GM18517 (cell line): ENCODE results near the gene LIF.

Experiments
- ATAC-seq: cut with Tn5 transposase; IDR thresholded peaks from one replicate; pipeline ENCODE4 v1.9.1; 2021; ENCODE audit warnings: mild to moderate bottlenecking, moderate library complexity; ENCODE audit not compliant: unreplicated experiment

Gene LIF

GRCh38 chr22:30265131-30265720 lies 18.7 kb upstream of the LIF start:
- ATAC-seq, result no peak

DNA sequence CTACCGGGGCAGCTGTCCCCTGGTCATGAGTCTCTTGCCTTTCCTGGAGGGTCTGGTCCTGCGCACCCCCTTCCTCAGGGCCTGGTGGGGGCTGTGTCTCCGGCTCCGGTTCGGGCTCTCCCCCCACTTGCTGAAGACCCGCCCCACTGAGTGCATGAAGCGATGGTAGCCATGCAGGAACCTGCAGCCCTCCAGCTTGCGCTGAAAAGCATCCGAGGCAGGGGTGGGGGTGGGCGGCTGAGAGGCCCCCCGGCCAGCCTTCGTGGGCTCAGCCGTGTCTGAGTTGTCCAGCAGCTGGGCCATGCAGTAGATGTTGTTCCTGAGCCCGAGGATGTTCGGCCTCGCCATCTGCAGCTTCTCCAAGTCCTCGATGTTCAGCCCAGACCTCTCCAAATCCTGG lies 17.3 kb upstream of the LIF start:
- no peak for ATAC-seq

DNA sequence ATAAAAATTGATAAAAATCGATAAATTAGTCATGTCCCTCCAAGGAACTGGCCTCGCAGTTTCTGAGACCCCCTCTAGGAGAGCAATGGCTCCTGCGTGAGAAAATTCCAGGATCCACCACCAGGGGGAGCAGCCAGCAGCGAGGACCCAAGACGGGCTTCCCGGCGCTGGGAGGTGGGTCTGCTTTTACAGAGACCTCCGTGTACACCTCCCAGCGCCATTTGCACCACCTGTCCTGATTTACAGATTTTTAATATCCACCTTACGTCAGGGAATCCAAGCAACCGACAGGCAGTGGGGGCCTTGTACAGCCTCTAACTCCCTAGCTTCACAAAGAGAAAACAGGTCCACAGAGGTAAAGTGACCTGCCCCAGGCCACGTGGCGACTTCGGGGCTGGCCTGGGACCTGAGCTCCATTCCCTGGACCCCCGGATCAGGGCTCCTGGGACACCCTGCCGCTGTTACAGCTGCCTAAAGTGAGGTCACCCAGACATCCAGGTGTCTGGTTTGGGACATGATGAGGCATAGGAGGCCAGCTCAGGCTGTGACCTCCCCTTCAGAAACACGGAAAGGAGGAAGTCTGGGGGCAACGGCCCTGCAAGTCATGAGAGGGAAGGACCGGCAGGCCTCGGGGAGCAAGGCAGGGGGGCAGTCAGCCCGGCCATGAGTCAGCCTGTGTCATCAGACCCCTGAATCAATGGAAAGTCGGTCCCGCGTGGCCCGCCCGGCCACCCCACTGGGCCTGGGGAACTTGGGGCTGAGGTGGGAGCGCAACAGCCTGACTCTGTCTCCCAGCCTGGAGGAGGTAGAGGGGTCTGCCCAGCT lies 16.6 kb upstream of the LIF start:
- ATAC-seq, result no peak

DNA sequence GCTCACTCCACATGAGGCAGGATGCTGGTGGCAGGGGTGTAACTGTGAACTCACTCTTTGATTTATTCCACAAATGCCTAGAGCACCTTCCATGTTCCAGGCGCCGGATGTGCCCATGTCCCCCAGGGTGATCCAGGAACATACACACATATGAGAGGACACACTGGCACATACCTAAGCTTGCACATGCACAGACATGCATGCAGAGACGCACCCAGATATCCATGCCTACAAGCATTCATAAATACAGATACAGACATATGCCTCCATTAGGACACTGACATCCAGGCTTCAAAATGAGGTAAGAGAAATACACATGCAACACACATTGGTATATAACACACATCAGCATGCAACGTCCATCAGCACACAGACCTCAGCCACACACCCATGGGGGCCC lies 15.6 kb upstream of the LIF start:
- no peak for ATAC-seq

DNA sequence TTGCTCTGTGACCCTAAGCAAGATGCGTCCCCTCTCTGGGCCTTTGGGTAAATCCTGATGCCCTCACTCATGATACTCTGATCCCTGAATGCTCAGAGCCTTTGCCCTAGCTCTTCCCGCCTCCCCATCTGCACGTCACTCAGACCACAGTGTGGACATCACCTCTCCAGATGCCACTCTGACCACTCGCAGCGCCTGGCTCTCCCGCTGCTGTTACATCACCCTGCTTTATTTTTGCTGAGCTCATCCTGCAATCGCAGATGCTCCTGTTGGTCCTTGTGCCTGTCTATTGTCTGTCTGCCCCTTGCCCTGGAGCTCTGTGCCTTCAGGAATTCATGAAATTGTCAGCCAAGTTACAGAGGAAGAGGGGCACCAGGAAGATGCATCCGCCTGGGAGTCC lies 14.6 kb upstream of the LIF start:
- no peak for ATAC-seq

DNA sequence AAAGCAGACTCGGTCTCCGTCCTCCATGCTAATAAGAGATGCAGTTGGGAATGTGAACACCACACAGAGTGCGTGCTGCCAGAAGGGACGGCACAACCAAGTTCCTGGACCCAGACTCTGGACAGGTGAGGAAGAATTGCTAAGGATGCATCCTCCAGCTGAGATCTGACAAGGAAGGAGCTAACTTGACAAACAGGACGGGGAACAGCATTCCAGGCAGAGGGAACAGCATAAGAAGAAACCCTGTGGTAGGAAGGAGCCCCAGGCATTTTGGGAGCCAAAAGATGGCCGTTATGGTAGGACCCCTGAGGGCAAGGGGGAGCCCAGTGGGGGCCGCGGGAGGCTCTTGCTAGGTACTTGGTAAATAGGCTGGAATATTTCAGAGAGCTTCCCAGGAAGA lies 14.1 kb upstream of the LIF start:
- ATAC-seq, result no peak

DNA sequence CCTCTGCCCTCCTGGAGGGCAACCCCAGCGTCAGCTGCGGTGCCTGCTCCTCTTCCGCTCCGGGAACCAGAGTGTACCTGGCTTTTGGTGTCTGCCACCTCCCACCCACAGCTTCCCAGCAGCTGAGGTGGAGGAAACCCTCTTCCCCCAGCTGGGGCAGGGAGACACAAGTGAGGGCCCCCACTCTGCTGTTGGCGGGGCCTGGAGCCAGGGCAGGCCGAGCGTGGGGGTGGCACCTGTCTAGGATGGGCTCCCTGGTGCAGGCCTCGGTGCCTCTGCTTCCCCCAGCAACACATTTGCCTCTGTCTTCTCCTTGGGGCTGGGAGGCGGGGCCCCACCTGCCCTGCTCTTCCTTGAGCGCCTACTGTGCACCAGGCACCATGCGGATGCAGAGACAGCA lies 13.7 kb upstream of the LIF start:
- ATAC-seq, result no peak

- ATAC-seq, result no peak
These were observed 7.8 kb upstream of the LIF start for GRCh38 chr22:30254314-30254713.

GRCh38 chr22:30253205-30253852 lies 6.8 kb upstream of the LIF start:
- no peak for ATAC-seq

- ATAC-seq, result no peak
These were observed 6.0 kb upstream of the LIF start for GRCh38 chr22:30252411-30253204.

- no peak for ATAC-seq
These were observed 5.2 kb upstream of the LIF start for GRCh38 chr22:30251711-30252110.

DNA sequence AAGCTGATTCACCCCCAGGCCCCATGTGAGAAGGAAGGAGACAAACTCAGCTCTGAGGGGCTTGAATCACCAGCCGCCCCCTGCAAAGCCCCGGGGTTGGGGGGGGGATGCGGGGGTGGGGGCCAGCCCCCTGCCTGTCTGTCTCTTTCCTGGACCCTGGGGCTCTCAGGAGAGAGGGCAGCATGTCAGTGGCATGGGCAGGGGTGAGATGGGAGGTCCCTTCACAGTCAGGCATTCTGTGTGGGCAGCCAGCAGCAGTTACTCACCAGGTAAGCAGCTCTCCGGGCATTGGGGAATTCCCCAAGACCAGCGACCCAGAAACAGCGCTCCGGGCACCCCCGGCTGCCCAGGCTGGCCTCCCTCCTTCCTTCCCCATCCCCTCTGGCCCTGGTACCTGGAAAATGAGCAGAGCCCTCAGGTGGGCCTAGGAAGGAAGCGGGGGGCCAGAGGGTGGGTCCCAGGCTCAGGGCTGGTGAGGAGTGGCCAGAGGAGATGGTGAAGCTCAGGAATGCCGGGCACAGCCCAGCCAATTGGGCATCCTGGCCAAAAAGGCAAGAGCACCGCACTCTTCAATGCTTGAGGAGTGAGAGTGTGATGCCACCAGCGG lies 4.2 kb upstream of the LIF start:
- no peak for ATAC-seq

- no peak for ATAC-seq
These were observed 3.5 kb upstream of the LIF start for GRCh38 chr22:30250039-30250565.

DNA sequence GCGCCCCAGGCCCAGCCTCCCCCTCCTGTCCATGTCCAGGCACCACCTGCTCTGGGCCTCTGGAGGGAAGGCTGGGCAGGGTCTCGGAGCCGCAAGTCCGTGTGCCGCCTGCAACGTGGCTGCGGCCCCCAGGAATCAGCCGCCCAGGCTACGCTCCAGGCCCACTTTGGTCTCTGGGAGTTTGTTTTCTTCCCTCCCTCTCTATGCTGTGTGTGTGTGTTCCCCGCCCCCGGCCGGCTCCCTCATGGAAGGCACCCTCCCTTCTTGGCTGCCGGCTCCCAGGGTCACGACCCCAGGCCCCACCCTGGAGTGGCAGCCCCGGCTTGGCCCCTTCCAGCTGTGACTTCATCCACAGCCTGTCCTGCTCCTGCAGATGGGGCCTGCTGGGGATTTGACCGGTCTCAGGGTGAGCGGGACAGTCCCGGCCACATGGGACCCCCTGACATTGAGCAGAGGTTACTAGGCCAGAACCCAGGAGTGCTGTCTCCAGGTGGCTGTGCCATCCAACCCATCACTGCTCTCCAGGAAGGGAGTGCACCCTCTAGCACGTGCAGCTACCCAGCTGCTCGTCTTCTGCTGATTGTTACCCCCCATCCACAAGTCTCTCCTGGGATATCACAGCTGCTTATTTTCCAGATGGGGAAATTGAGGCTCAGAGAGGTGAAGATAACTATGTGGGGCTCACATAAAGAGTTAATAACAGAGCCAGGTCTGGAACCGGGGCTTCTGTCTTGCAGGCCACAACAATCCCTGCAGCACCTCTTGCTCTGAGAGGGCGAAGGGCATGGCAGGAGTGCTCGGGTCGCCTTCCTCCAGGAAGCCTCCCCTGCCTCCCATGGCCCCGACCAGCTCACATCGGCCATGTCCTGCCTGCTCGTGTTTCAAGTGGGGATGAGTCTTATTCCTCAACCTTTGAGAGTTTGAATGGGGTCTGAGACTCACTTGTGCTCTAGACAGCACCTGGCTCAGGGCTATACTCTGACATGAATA lies 2.8 kb upstream of the LIF start:
- ATAC-seq, result no peak

DNA sequence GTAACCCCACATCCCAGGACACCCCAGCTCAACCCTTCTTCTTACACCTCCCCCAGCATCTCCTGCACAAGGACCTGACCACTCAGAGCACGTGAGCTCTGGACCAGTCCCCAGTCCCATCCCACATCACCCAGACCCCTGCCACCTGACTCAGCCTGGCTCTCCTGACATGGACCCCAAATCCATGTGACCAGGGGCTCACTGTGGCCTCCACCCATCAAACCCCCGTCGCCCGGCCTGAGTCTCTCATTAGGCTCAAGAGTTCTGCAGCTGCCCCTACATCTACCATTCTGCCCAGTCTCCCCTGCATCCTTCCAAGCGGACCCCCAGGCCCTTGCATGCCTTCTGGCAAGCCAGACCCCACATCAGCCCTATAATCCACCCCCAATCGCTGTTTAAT lies 1.9 kb upstream of the LIF start:
- ATAC-seq, result no peak

- no peak for ATAC-seq
These were observed 1.4 kb upstream of the LIF start for GRCh38 chr22:30247974-30248373.

- no peak for ATAC-seq
These were observed 1.0 kb upstream of the LIF start for GRCh38 chr22:30247561-30247960.

DNA sequence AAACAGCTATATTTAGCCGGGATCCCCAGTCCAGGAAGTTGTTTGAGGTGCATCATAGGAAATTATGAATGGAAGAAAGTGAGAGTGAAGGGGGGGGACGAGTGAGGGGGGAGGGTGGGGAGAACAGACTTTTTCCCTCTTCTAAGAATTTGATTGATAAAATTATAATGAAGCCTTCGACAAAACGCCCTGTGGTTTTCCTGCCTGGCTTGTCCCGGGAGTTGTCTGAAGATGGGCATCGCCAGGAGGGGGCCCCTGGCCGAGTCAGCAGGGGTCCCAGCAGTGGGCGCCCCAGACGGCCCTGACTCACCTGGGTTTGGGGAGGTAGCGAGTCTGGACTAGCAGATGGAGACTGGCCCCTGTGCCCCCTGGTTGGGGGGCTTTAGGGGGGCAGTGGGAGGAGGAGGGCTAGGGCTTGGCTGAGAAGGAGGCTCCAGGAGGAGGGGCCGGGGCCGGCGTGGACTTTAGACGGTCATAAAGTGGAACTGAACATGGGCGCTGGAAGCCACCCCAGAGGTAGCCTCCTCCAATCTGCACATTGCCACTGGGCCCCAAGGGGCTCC lies 336 bp upstream of the LIF start:
- ATAC-seq, result no peak
